Ishikawa (cell line): ENCODE data around the gene HTRA3.

ENCODE experiments used
- CEBPB ChIP-seq: IDR thresholded peaks from 2 replicates; pipeline ENCODE4 v1.6.1; 2012
- CREB1 ChIP-seq: IDR thresholded peaks from 2 replicates; pipeline ENCODE4 v1.6.1; 2012; ENCODE audit warnings: low read depth
- EGR1 ChIP-seq: IDR thresholded peaks from 2 replicates; pipeline ENCODE4 v1.6.1; 2012
- EP300 ChIP-seq: IDR thresholded peaks from 2 replicates; pipeline ENCODE4 v1.6.1; 2012; ENCODE audit warnings: borderline replicate concordance
- FOXM1 ChIP-seq: IDR thresholded peaks from 2 replicates; pipeline ENCODE4 v1.6.1; 2012; ENCODE audit warnings: low read depth, borderline replicate concordance
- NFIC ChIP-seq: IDR thresholded peaks from 2 replicates; pipeline ENCODE4 v1.6.1; 2012
- RAD21 ChIP-seq: IDR thresholded peaks from 2 replicates; pipeline ENCODE4 v1.6.1; 2012; ENCODE audit warnings: low read depth
- TAF1 ChIP-seq: IDR thresholded peaks from 2 replicates; pipeline ENCODE4 v1.6.1; 2012; ENCODE audit warnings: low read depth, mild to moderate bottlenecking
- TCF12 ChIP-seq: IDR thresholded peaks from 2 replicates; pipeline ENCODE4 v1.6.1; 2012; ENCODE audit warnings: low read depth
- TEAD4 ChIP-seq: IDR thresholded peaks from 2 replicates; pipeline ENCODE4 v1.6.1; 2012
- ZBTB7A ChIP-seq: IDR thresholded peaks from 2 replicates; pipeline ENCODE4 v1.6.1; 2012; ENCODE audit warnings: low read depth
- TF ChIP-seq, protein P1 (sequence below): IDR thresholded peaks from 2 replicates; pipeline ENCODE4 v1.6.1; 2012

DNA sequence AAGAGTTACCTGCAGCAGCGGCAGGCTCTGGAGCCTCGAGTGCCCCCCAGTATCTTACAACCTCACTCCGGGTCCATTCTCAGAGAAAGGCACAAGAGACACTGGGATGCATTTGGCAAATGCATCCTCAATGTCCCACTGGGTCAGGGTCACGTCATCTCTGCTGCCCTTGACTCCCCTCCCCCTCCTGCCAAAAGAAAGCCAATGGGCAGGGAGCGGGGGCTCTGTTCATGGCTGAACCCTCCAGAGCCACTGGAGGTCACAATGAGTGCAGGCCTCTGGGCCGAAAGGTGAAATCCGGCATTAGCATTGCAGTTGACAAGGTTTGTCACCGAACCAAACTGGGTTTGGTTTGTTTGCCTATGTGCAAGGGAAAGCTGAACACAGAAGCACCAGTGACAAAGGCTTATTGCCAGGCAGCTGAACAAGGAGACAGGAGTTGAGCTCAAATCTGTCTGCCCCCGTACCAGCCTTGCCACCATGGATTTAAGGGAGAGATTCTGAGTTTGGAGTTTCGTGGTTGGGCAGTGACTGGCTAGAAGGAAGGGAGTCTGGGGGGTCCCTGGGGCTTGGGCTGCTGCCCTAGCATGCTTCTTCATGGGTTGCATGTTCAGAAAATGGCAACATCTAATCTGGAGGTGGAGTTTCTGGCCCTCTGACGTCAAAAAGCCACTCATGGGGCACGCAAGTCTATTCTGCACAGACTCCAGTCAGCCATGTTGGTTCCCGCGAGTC is 64.3 kb downstream of the HTRA3 start:
- TF ChIP-seq TAF1 (no peak), TEAD4 (no peak), EGR1 (no peak), FOXM1 (no peak), RAD21 (no peak), TCF12 (no peak), CREB1 (no peak), EP300 (no peak), NFIC (no peak), CEBPB (no peak), ZBTB7A (no peak)
- TF ChIP-seq, protein P1, sequence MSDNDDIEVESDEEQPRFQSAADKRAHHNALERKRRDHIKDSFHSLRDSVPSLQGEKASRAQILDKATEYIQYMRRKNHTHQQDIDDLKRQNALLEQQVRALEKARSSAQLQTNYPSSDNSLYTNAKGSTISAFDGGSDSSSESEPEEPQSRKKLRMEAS: no peak
